K562 (cell line): ENCODE data around the gene DNAJB14. TPM values are rescaled to one million over a fixed set of nuclear protein-coding genes. Genes with fewer than 3 reads are reported as not detected.

Experiments used
- ARID1B ChIP-seq: fragments of 450-650 bp; IDR thresholded peaks from 2 replicates; pipeline ENCODE4 v1.6.1; 2016; ENCODE audit warnings: antibody characterized with exemption, mild to moderate bottlenecking, inconsistent platforms
- CTBP1 ChIP-seq: fragments of 450-650 bp; IDR thresholded peaks from 2 replicates; pipeline ENCODE4 v1.6.1; 2016; ENCODE audit warnings: borderline replicate concordance
- ETV6 ChIP-seq, 3 experiments: fragments of 150-350 bp in 1 of 3; sonication (generic) in 1 of 3; formaldehyde crosslinking in 1 of 3; IDR thresholded peaks; 2 replicates each; pipeline versions ENCODE4 v1.6.1 to v1.8.0; 2014 to 2022; ENCODE audit warnings: borderline replicate concordance in 2 of 3, low read depth in 2 of 3, antibody characterized with exemption in 1 of 3, low read length in 1 of 3, mild to moderate bottlenecking in 1 of 3, missing genetic modification reagents in 1 of 3
- HDAC3 ChIP-seq: fragments of 450-650 bp; IDR thresholded peaks from 2 replicates; pipeline ENCODE4 v1.6.1; 2018; ENCODE audit warnings: borderline replicate concordance, mild to moderate bottlenecking, moderate library complexity; ENCODE audit not compliant: partially characterized antibody
- IFI16 ChIP-seq: fragments of 250-450 bp; sonication (Bioruptor Pico); IDR thresholded peaks from 2 replicates; pipeline ENCODE4 v2.1.2; 2022; ENCODE audit warnings: mild to moderate bottlenecking, inconsistent platforms
- KAT7 ChIP-seq: sonication (generic); formaldehyde crosslinking; IDR thresholded peaks from 2 replicates; pipeline ENCODE4 v1.8.0; 2022; ENCODE audit warnings: missing genetic modification reagents, mild to moderate bottlenecking, borderline replicate concordance
- POLR3G ChIP-seq: IDR thresholded peaks from 2 replicates; pipeline ENCODE4 v1.6.1; 2011; ENCODE audit not compliant: insufficient read length, insufficient replicate concordance; ENCODE audit errors: extremely low read depth
- RFX7 ChIP-seq: fragments of 250-450 bp; sonication (Bioruptor Pico); IDR thresholded peaks from 2 replicates; pipeline ENCODE4 v1.5.1; 2021; ENCODE audit warnings: mild to moderate bottlenecking
- SIN3A ChIP-seq, 2 experiments: fragments of 150-350 bp in 1 of 2; IDR thresholded peaks; 2 replicates each; pipeline ENCODE4 v1.6.1; 2011 to 2016; ENCODE audit warnings: borderline replicate concordance in 2 of 2, low read depth in 2 of 2, low read length in 2 of 2, mild to moderate bottlenecking in 2 of 2, moderate library complexity in 2 of 2; ENCODE audit not compliant: control insufficient read depth in 1 of 2
- SMARCA4 ChIP-seq: fragments of 450-650 bp; IDR thresholded peaks from 2 replicates; pipeline ENCODE4 v1.6.1; 2016
- SMARCA5 ChIP-seq: fragments of 450-650 bp; IDR thresholded peaks from 2 replicates; pipeline ENCODE4 v1.6.1; 2016
- SMARCC2 ChIP-seq: fragments of 450-650 bp; IDR thresholded peaks from 2 replicates; pipeline ENCODE4 v1.6.1; 2017; ENCODE audit warnings: antibody characterized with exemption, moderate library complexity, mild to moderate bottlenecking, low read depth
- TBP ChIP-seq: optimal IDR thresholded peaks from 2 replicates; pipeline ENCODE3; 2011; ENCODE audit warnings: low read depth, low read length, improper control_type of control experiment
- TRIM24 ChIP-seq, 2 experiments: fragments of 450-650 bp; IDR thresholded peaks; 2 replicates each; pipeline ENCODE4 v1.6.1; 2016
- ZFP30 ChIP-seq: fragments of 250-450 bp; sonication (Bioruptor Pico); IDR thresholded peaks from 2 replicates; pipeline ENCODE4 v1.8.0; 2022; ENCODE audit warnings: moderate library complexity, mild to moderate bottlenecking, inconsistent platforms, borderline replicate concordance
- ZNF253 ChIP-seq: fragments of 250-450 bp; sonication (Bioruptor Pico); conservative IDR thresholded peaks from 2 replicates; pipeline ENCODE4 v1.6.1; 2021; ENCODE audit warnings: mild to moderate bottlenecking
- ZNF41 ChIP-seq: fragments of 250-450 bp; sonication (Bioruptor Pico); conservative IDR thresholded peaks from 2 replicates; pipeline ENCODE4 v1.4.0; 2020; ENCODE audit warnings: mild to moderate bottlenecking
- polyA plus RNA-seq, 8 experiments: library from polyadenylated mRNA; depleted of rRNA in 4 of 8; stranded (reverse) in 5 of 8; unstranded in 3 of 8; fragments of >200 nt; fragmentation: Nextera tagmentation in 2 of 8; fragmentation: Illumina TruSeq in 1 of 8; extraction: Ambion mirVana in 2 of 8; extraction: Trizol in 1 of 8; gene quantifications; 2 replicates each; pipeline versions ENCODE4 v1.2.1 to v1.2.3, GENCODE V29; 2011 to 2014; ENCODE audit warnings: inconsistent platforms in 1 of 8, missing spikeins in 1 of 8
- total RNA-seq, 7 experiments: library from RNA; depleted of rRNA in 6 of 7; stranded (reverse); fragments of >200 nt in 6 of 7; fragmentation: Illumina TruSeq in 2 of 7; extraction: Trizol in 2 of 7; gene quantifications; 2 replicates each; pipeline versions ENCODE4 v1.2.1 to v1.2.3, GENCODE V29; 2011 to 2021; ENCODE audit warnings: low replicate concordance in 1 of 7
- TF ChIP-seq, protein P1 (sequence below): fragments of 250-450 bp; sonication (Bioruptor Pico); IDR thresholded peaks from 2 replicates; pipeline ENCODE4 v1.5.1; 2021; ENCODE audit warnings: mild to moderate bottlenecking
- TF ChIP-seq, protein P2 (sequence below), 2 experiments: fragments of 450-650 bp in 1 of 2; sonication (generic) in 1 of 2; formaldehyde crosslinking in 1 of 2; IDR thresholded peaks in 1 of 2; conservative IDR thresholded peaks in 1 of 2; 2 replicates each; pipeline versions ENCODE4 v1.6.1 to v1.8.1; 2016 to 2023; ENCODE audit warnings: mild to moderate bottlenecking in 2 of 2, moderate library complexity in 2 of 2, inconsistent platforms in 1 of 2, missing genetic modification reagents in 1 of 2
- TF ChIP-seq, protein P3 (sequence below): fragments of 250-450 bp; sonication (Bioruptor Pico); IDR thresholded peaks from 2 replicates; pipeline ENCODE4 v1.5.0; 2021
- TF ChIP-seq, protein P4 (sequence below): IDR thresholded peaks from 2 replicates; pipeline ENCODE4 v1.6.1; 2014; ENCODE audit warnings: antibody characterized with exemption
- TF ChIP-seq, protein P5 (sequence below): fragments of 250-450 bp; sonication (Bioruptor Pico); IDR thresholded peaks from 2 replicates; pipeline ENCODE4 v1.4.0; 2020; ENCODE audit warnings: borderline replicate concordance

The DNAJB14 gene
- total and polyA plus RNA-seq, 9 of the 15 experiments (the other 6 are each of a cell fraction or from before 2014, with no cell fraction given): 5.5 to 28.0 (median 12.7) TPM

DNA sequence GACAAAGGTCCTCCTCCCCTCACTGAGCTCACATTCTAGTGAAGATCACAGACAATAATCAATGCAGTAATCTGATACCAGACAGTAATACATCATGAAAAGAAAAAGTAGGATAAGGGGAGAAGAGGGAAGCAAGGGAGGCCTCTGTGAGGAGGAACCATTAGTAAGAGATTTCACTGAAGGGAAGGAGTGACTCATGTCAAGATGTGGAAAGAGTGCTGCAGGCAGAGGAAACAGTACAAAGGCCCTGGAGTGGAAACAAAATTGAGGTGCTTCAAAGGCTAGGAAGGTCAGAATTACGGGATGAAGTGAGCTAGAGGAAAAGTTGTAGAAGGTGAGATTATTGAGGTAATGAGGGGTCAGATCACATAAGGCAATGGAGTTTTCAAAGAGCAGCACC is 90.3 kb downstream of the DNAJB14 start (continued):
- no peak for TF ChIP-seq ZFP30 (CRISPR knock-in tag)
- TF ChIP-seq ARID1B: peak; percentile 51; the same call in 1 of the 2 replicates
- no peak for TF ChIP-seq CTBP1
- no peak for TF ChIP-seq ETV6 (IDR thresholded peaks at IDR 0.05; ENCODE audit: borderline replicate concordance in 1 of 2, low read depth in 2 of 2, low read length in 1 of 2)
- TF ChIP-seq ETV6 (CRISPR knock-in tag; IDR thresholded peaks at IDR 0.05; ENCODE audit: borderline replicate concordance): no peak
- no peak for TF ChIP-seq HDAC3
- no peak for TF ChIP-seq SMARCC2
- TF ChIP-seq, protein P1, sequence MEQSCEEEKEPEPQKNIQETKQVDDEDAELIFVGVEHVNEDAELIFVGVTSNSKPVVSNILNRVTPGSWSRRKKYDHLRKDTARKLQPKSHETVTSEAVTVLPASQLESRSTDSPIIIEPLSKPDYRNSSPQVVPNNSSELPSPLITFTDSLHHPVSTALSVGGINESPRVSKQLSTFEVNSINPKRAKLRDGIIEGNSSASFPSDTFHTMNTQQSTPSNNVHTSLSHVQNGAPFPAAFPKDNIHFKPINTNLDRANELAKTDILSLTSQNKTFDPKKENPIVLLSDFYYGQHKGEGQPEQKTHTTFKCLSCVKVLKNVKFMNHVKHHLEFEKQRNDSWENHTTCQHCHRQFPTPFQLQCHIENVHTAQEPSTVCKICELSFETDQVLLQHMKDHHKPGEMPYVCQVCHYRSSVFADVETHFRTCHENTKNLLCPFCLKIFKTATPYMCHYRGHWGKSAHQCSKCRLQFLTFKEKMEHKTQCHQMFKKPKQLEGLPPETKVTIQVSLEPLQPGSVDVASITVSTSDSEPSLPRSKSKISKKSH (CRISPR knock-in tag): no peak
- TF ChIP-seq TBP: no peak
- TF ChIP-seq, protein P2, sequence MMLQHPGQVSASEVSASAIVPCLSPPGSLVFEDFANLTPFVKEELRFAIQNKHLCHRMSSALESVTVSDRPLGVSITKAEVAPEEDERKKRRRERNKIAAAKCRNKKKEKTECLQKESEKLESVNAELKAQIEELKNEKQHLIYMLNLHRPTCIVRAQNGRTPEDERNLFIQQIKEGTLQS (IDR thresholded peaks at IDR 0.05): peak; percentile 54
- TF ChIP-seq, protein P2 (CRISPR knock-in tag; conservative IDR thresholded peaks at IDR 0.05): no peak
- no peak for TF ChIP-seq SIN3A (IDR thresholded peaks at IDR 0.05; ENCODE audit: borderline replicate concordance in 2 of 2, control insufficient read depth in 1 of 2, low read depth in 2 of 2, low read length in 2 of 2)
- TF ChIP-seq, protein P3, sequence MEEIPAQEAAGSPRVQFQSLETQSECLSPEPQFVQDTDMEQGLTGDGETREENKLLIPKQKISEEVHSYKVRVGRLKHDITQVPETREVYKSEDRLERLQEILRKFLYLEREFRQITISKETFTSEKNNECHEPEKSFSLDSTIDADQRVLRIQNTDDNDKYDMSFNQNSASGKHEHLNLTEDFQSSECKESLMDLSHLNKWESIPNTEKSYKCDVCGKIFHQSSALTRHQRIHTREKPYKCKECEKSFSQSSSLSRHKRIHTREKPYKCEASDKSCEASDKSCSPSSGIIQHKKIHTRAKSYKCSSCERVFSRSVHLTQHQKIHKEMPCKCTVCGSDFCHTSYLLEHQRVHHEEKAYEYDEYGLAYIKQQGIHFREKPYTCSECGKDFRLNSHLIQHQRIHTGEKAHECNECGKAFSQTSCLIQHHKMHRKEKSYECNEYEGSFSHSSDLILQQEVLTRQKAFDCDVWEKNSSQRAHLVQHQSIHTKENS (CRISPR knock-in tag): no peak
- TF ChIP-seq, protein P4, sequence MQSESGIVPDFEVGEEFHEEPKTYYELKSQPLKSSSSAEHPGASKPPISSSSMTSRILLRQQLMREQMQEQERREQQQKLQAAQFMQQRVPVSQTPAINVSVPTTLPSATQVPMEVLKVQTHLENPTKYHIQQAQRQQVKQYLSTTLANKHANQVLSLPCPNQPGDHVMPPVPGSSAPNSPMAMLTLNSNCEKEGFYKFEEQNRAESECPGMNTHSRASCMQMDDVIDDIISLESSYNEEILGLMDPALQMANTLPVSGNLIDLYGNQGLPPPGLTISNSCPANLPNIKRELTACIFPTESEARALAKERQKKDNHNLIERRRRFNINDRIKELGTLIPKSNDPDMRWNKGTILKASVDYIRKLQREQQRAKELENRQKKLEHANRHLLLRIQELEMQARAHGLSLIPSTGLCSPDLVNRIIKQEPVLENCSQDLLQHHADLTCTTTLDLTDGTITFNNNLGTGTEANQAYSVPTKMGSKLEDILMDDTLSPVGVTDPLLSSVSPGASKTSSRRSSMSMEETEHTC: no peak
- no peak for TF ChIP-seq RFX7
- TF ChIP-seq ZNF253: no peak
- TF ChIP-seq TRIM24 (IDR thresholded peaks at IDR 0.05): 0 out of 4 replicates have a peak, but pooled peaks have one; percentile 40 to 47
- TF ChIP-seq KAT7: no peak
- TF ChIP-seq SMARCA5: 0 out of 2 replicates have a peak, but pooled peaks have one; percentile 36
- TF ChIP-seq ZNF41 (CRISPR knock-in tag): no peak
- TF ChIP-seq SMARCA4: peak; percentile 44; the same call in 1 of the 2 replicates
- no peak for TF ChIP-seq POLR3G
- TF ChIP-seq IFI16 (CRISPR knock-in tag): no peak
- TF ChIP-seq, protein P5, sequence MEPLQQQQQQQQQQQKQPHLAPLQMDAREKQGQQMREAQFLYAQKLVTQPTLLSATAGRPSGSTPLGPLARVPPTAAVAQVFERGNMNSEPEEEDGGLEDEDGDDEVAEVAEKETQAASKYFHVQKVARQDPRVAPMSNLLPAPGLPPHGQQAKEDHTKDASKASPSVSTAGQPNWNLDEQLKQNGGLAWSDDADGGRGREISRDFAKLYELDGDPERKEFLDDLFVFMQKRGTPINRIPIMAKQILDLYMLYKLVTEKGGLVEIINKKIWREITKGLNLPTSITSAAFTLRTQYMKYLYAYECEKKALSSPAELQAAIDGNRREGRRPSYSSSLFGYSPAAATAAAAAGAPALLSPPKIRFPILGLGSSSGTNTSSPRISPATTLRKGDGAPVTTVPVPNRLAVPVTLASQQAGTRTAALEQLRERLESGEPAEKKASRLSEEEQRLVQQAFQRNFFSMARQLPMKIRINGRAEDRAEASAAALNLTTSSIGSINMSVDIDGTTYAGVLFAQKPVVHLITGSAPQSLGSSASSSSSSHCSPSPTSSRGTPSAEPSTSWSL (CRISPR knock-in tag): no peak
